Hepatocyte (in vitro differentiated cells): Measurements from ENCODE around the gene HACD2. TPM values are rescaled to one million over a fixed set of nuclear protein-coding genes. Genes with fewer than 3 reads are reported as not detected.

Experiments
- DNase-seq: peaks from one replicate; pipeline ENCODE4 v3.0.0-alpha.2; 2016; ENCODE audit warnings: low spot score
- H2AFZ ChIP-seq: fragments of 200-600 bp; sonication (generic); 2 replicates; pipeline ENCODE4 v1.6.0; 2016; ENCODE audit warnings: antibody characterized with exemption, mild to moderate bottlenecking
- H3K27ac ChIP-seq: fragments of 200-600 bp; sonication (generic); 2 replicates; pipeline ENCODE4 v1.5.1; 2016; ENCODE audit warnings: mild to moderate bottlenecking
- H3K27me3 ChIP-seq: fragments of 200-600 bp; sonication (generic); 2 replicates; pipeline ENCODE4 v1.6.1; 2016
- H3K36me3 ChIP-seq: fragments of 200-600 bp; sonication (generic); replicated peaks from 2 replicates; pipeline ENCODE4 v1.5.1; 2016; ENCODE audit warnings: low read depth; ENCODE audit not compliant: insufficient read depth
- H3K4me1 ChIP-seq: fragments of 200-600 bp; sonication (generic); 2 replicates; pipeline ENCODE4 v1.5.1; 2016; ENCODE audit warnings: mild to moderate bottlenecking, moderate library complexity; ENCODE audit not compliant: insufficient read depth
- H3K4me2 ChIP-seq: fragments of 200-600 bp; sonication (generic); 2 replicates; pipeline ENCODE4 v1.6.0; 2016
- H3K4me3 ChIP-seq: fragments of 200-600 bp; sonication (generic); 2 replicates; pipeline ENCODE4 v1.5.1; 2016; ENCODE audit warnings: mild to moderate bottlenecking
- H3K79me2 ChIP-seq: fragments of 200-600 bp; sonication (generic); 2 replicates; pipeline ENCODE4 v1.6.0; 2017; ENCODE audit warnings: mild to moderate bottlenecking
- H3K9me2 ChIP-seq: fragments of 200-600 bp; sonication (generic); replicated peaks from 2 replicates; pipeline ENCODE4 v1.6.0; 2017; ENCODE audit warnings: mild to moderate bottlenecking; ENCODE audit not compliant: insufficient read depth
- H3K9me3 ChIP-seq: fragments of 200-600 bp; sonication (generic); 2 replicates; pipeline ENCODE4 v1.5.1; 2016; ENCODE audit warnings: low read depth, mild to moderate bottlenecking
- H4K20me1 ChIP-seq: fragments of 200-600 bp; sonication (generic); 2 replicates; pipeline ENCODE4 v1.6.0; 2016; ENCODE audit warnings: mild to moderate bottlenecking; ENCODE audit not compliant: insufficient read depth, poor library complexity, severe bottlenecking
- EZH2 ChIP-seq: fragments of 200-600 bp; sonication (generic); IDR thresholded peaks from 2 replicates; pipeline ENCODE4 v1.6.1; 2016; ENCODE audit warnings: antibody characterized with exemption, mild to moderate bottlenecking, borderline replicate concordance
- EZH2phosphoT487 ChIP-seq: fragments of 200-600 bp; sonication (generic); IDR thresholded peaks from one replicate; pipeline ENCODE4 v1.6.1; 2018; ENCODE audit warnings: antibody characterized with exemption, mild to moderate bottlenecking, low read depth, moderate library complexity; ENCODE audit not compliant: unreplicated experiment, severe bottlenecking
- WGBS: methylation state at CpG from one replicate; pipeline ENCODE4 v1.1.6; 2016; ENCODE audit warnings: low lambda C conversion rate; ENCODE audit errors: missing lambda C conversion rate; 5-methylcytosine and 5-hydroxymethylcytosine counted together
- polyA plus RNA-seq: library from polyadenylated mRNA; unstranded; fragments of >200 nt; fragmentation: Nextera tagmentation; extraction: Ambion mirVana; gene quantifications from 2 replicates; pipeline ENCODE4 v1.2.1, GENCODE V29; 2016
- total RNA-seq: library from RNA; depleted of rRNA; stranded (reverse); fragments of >200 nt; gene quantifications from 2 replicates; pipeline ENCODE4 v1.2.3, GENCODE V29; 2014
- TF ChIP-seq, protein P1 (sequence below): fragments of 200-600 bp; sonication (generic); IDR thresholded peaks from 2 replicates; pipeline ENCODE4 v1.5.1; 2016; ENCODE audit warnings: antibody characterized with exemption, mild to moderate bottlenecking; ENCODE audit not compliant: poor library complexity

The HACD2 gene
- total and polyA plus RNA-seq, 2 experiments from 2014 or later, result 31.8 to 64.3 TPM

DNA sequence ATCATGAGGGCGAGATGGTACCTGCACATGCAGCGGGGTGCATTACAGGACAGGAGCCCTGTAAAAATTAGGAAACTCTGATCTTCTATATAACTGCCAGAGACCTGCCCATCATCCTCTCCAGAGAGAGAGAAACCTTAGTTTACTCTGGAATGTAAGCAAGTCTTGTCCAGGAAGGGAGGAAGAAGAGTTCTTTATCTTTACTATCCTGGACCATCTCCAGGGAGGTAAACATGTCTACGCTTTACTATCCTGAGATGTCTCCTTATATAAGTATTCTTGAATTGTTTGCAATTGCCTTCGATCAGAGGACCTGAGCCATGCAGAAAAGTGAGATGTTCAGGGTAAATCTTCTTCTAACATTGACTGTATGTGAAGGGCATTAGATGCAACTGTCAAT, 12.7 kb upstream of the HACD2 start:
- Histone ChIP-seq H3K27ac (no peak overlapping the region), H3K36me3 (no peaks in the 10 kb centered on the region), H2AFZ (no peak overlapping the region), H3K27me3 (no peaks in the 10 kb centered on the region), H4K20me1 (no peaks in the 10 kb centered on the region), H3K4me2 (no peak overlapping the region), H3K4me1 (peaks cover 19% of the 10 kb centered on the region), H3K4me3 (no peak overlapping the region), H3K79me2 (peaks cover 9% of the 10 kb centered on the region), H3K9me2 (no peaks in the 10 kb centered on the region), H3K9me3 (no peaks in the 10 kb centered on the region)
- WGBS, result 79% methylated on average over 4 of the region's 4 CpGs
- no peak for DNase-seq
- no peak for TF ChIP-seq EZH2
- TF ChIP-seq EZH2phosphoT487, result no peak
- TF ChIP-seq, protein P1, sequence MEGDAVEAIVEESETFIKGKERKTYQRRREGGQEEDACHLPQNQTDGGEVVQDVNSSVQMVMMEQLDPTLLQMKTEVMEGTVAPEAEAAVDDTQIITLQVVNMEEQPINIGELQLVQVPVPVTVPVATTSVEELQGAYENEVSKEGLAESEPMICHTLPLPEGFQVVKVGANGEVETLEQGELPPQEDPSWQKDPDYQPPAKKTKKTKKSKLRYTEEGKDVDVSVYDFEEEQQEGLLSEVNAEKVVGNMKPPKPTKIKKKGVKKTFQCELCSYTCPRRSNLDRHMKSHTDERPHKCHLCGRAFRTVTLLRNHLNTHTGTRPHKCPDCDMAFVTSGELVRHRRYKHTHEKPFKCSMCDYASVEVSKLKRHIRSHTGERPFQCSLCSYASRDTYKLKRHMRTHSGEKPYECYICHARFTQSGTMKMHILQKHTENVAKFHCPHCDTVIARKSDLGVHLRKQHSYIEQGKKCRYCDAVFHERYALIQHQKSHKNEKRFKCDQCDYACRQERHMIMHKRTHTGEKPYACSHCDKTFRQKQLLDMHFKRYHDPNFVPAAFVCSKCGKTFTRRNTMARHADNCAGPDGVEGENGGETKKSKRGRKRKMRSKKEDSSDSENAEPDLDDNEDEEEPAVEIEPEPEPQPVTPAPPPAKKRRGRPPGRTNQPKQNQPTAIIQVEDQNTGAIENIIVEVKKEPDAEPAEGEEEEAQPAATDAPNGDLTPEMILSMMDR, result no peak

DNA sequence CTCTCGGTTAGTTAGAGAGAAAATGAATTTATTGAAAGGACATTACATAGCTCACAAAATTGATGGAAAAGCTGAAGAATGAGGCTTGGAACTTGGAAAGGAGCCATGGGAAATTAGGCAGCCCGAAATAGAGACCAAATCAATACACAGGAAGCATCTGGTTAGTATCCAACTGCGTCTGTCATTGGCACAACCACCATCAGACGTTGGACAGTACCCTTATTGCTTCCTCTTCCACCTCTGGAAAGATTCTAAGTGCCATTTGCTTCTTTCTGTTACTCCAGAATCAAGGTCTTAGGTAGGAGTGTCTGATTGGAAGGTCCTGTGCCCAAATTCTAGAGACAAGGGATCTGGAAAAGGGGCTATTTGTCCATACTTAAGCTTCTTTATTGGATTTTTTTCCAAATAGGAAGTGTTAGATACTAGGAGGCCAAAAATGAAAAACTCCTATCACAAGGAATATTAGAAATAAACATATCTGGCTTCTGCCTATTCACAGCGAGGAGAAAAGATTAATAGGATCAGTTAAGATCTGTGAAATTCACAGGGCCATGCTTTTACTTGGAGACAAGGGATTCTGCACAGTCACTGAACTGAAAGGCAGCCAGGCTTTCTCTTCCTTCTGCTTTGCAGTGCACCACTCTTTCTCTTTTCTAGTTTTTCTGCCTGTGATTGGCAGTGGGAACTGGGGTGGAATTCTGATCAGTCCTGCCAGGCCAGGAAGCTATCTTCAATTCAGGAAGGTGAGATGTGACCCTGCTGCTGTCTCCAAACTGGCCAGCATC, 10.7 kb upstream of the HACD2 start:
- WGBS, result 71% methylated on average over 5 of the region's 5 CpGs
- Histone ChIP-seq H3K4me3 (no peak overlapping the region), H3K27ac (no peak overlapping the region), H3K27me3 (no peaks in the 10 kb centered on the region), H4K20me1 (no peaks in the 10 kb centered on the region), H3K9me2 (no peaks in the 10 kb centered on the region), H3K9me3 (no peaks in the 10 kb centered on the region), H3K4me2 (no peak overlapping the region), H3K36me3 (no peaks in the 10 kb centered on the region), H2AFZ (no peak overlapping the region), H3K79me2 (peaks cover 2% of the 10 kb centered on the region), H3K4me1 (no peaks in the 10 kb centered on the region)
- DNase-seq, result no peak
- TF ChIP-seq, protein P1, result no peak
- TF ChIP-seq EZH2phosphoT487 (no peak), EZH2 (no peak)

DNA sequence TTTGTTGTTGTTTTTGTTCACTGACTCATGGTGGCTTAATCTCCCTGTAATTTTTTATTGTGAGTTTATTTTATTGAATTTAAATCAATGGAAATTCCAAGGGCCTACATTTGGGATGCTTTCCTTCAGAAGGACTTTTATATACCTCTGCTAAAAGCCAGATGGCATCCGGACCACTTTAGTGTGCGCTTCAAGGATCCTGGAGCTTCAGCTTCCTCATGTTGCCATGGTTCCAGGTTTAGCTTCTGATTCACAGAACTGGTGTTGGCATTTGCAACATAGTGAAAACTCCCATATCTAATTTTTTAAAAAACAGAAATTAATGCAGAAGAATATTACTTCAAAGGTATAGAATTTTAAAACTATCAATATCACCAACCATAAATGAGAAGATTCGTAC, 8.5 kb upstream of the HACD2 start:
- TF ChIP-seq, protein P1, result no peak
- TF ChIP-seq EZH2phosphoT487 (no peak), EZH2 (no peak)
- WGBS, result 87% methylated on average over 3 of the region's 3 CpGs
- H3K27ac ChIP-seq, result no peak overlapping the region

More for the DNA sequence above, 8.5 kb upstream of the HACD2 start:
- Histone ChIP-seq H3K4me2 (no peak overlapping the region), H3K4me1 (no peaks in the 10 kb centered on the region), H2AFZ (no peak overlapping the region), H3K27me3 (no peaks in the 10 kb centered on the region), H4K20me1 (no peaks in the 10 kb centered on the region), H3K36me3 (no peaks in the 10 kb centered on the region), H3K9me3 (no peaks in the 10 kb centered on the region), H3K79me2 (peaks cover 20% of the 10 kb centered on the region), H3K4me3 (no peak overlapping the region), H3K9me2 (no peaks in the 10 kb centered on the region)
- no peak for DNase-seq
